DMS 273 treated with DMSO at 0.1 percent for 48 hours (cell line): Measurements from ENCODE around the gene EPOP.
"Not testable (repeated sequence)": the region's sequence is repeated elsewhere in the genome, so short reads cannot be mapped to it uniquely, and the experiment has no call there.

ENCODE experiments used
- DNase-seq: peaks from one replicate; lab custom pipeline; 2025; lab: John Stamatoyannopoulos, UW

Gene EPOP

GRCh38 chr17:38653230-38653629 lies 21.5 kb downstream of the EPOP start:
- no peak for DNase-seq

DNA sequence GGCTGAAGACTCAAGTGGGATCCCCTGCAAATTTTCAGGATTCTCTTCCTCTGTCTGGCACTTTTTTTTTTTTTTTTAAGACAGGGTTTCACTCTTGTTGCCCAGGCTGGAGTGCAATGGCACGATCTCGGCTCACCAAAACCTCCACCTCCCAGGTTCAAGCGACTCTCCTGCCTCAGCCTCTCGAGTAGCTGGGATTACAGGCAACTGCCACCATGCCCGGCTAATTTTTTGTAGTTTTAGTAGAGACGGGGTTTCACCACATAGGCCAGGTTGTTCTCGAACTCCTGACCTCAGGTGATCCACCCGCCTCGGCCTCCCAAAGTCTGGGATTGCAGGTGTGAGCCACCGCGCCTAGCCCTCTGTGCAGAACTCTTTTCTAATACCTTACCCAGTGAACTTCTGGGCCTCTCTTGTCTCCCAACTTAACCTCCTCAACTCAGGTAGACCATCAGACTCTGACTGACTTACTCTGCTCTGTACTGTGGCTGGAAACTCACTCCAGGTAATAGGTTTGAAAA lies 24.0 kb downstream of the EPOP start:
- DNase-seq: not testable (repeated sequence)

- no peak for DNase-seq
Measured at GRCh38 chr17:38637951-38638350, 36.8 kb downstream of the EPOP start.

- DNase-seq: no peak
Measured at GRCh38 chr17:38636054-38636453, 38.7 kb downstream of the EPOP start.

DNA sequence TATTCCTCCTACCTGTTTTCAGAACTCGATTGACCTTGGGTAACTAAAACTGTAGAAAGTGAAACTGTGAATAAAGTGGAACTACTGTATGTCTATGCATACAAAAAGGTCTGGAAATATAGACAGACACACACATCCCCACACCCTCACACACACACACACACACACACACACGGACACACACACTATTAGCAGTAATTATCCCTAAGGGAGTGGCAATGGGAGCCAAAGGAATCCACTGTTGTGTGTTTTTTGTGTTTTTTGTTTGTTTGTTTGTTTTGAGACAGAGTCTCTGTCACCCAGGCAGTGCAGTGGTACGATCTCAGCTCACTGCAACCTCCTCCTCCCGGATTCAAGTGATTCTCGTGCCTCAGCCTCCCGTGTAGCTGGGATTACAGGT lies 42.4 kb downstream of the EPOP start:
- no peak for DNase-seq

DNA sequence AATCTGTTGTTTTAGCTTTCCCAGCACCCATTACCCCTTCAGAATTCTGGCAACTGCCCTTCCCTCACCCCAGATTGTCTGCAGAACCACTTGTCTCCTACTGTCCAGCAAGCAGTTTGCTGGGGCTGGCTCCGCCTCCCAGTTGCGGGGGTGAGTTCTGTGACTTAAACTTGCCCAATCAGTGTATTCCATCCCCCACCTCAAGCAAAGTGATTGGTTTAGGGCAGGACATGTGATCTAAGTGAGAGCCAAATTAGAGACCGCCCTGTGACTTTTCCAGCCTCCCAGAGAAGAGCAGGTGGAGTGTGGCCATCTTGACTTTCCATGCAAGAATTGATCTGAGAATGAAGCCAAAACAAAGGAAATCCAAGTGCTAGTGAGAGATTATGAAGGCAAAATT lies 46.3 kb downstream of the EPOP start:
- DNase-seq: no peak

DNA sequence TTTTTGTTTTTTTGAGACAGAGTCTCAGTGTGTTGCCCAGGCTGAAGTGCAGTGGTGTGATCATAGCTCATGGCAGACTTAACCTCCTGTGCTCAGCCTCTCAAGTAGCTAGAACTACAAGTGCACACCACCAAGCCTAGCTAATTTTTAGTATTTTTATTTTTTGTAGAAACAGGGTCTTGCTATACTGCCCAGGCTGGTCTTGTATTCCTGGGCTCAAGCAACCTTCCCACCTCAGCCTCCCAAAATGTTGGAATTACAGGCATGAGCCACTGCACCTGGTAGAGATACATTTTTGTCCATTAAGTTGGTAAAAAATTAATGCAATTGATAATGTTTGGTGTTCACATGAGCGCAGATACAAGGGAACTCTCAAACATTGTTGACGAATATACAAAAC lies 46.8 kb downstream of the EPOP start:
- DNase-seq: no peak

GRCh38 chr17:38626606-38627226 lies 48.0 kb downstream of the EPOP start:
- DNase-seq: not testable (repeated sequence)

DNA sequence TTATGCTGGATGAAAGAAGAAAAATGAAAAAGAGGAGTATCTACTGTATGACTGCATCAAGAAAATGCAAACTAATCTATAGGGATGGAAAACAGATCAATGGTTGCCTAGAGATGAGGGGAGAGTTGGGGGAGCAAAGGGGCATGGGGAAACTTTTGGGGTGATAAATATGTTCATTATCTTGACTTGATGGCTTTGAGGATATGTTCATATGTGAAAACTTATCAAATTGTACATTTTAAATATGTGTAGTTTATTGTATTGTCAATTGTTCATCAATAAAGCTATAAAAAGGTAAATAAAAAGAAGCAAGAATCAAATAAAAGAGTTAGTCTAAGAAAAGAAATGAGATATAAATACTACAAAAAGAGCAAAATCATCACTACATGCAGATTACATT lies 49.3 kb downstream of the EPOP start:
- no peak for DNase-seq

DNA sequence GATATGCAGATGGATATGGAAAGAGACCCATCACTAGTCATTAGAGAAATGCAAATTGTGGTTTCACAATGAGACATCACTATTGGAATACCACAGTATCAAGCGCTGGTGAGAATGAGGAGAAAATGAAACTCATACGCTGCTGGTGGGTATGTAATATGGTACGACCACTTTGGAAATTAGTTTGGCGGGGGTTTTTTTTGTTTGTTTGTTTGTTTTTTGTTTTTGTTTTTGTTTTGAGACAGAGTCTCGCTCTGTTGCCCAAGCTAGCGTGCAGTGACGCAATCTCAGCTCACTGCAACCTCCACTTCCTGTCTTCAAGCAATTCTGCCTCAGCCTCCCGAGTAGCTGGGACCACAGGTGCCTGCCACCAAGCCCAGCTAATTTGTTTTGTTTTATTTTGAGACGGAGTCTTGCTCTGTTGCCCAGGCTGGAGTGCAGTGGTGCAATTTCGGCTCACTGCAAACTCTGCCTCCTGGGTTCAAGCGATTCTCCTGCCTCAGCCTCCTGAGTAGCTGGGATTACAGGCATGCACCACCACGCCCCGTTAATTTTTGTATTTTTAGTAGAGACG lies 49.9 kb downstream of the EPOP start:
- DNase-seq: not testable (repeated sequence)
